Loucy (cell line): ENCODE data around the gene OR2T2.
"Not testable (repeated sequence)": the region's sequence is repeated elsewhere in the genome, so short reads cannot be mapped to it uniquely, and the experiment has no call there.

Source experiments
- EZH2phosphoT487 ChIP-seq: fragments of 200-600 bp; IDR thresholded peaks from 2 replicates; pipeline ENCODE4 v1.6.1; 2018; ENCODE audit warnings: antibody characterized with exemption, mild to moderate bottlenecking, moderate library complexity, borderline replicate concordance
- TF ChIP-seq, protein P1 (sequence below): fragments of 200-600 bp; sonication (generic); conservative IDR thresholded peaks from 2 replicates; pipeline ENCODE4 v1.5.1; 2014; ENCODE audit warnings: mild to moderate bottlenecking, antibody characterized with exemption, low read length

DNA sequence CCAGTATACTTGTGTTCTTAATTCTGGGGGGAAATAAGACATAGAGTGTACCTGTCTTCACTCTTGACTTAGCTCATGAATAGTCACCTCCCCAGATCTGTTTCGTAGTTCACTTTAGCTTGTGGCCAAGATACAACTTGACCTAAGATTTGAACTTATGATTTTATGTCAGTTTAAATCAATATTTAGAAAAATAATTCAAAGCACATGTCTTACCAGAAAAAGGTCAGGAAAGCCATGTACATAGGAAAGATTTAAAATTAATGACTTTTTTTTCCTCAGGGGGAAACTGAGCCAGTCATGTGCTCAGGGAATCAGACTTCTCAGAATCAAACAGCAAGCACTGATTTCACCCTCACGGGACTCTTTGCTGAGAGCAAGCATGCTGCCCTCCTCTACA lies 27.6 kb downstream of the OR2T2 start, which contains the start of gene OR2T3:
- TF ChIP-seq, protein P1, sequence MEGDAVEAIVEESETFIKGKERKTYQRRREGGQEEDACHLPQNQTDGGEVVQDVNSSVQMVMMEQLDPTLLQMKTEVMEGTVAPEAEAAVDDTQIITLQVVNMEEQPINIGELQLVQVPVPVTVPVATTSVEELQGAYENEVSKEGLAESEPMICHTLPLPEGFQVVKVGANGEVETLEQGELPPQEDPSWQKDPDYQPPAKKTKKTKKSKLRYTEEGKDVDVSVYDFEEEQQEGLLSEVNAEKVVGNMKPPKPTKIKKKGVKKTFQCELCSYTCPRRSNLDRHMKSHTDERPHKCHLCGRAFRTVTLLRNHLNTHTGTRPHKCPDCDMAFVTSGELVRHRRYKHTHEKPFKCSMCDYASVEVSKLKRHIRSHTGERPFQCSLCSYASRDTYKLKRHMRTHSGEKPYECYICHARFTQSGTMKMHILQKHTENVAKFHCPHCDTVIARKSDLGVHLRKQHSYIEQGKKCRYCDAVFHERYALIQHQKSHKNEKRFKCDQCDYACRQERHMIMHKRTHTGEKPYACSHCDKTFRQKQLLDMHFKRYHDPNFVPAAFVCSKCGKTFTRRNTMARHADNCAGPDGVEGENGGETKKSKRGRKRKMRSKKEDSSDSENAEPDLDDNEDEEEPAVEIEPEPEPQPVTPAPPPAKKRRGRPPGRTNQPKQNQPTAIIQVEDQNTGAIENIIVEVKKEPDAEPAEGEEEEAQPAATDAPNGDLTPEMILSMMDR = not testable (repeated sequence)
- TF ChIP-seq EZH2phosphoT487 = not testable (repeated sequence)
